AG04450 (cell line): ENCODE data around the gene GABBR2. TPM values are rescaled to one million over a fixed set of nuclear protein-coding genes. Genes with fewer than 3 reads are reported as not detected.

Experiments used
- CTCF ChIA-PET: fragments of 300-600, 350-600 bp; formaldehyde crosslinking; extraction: SDS; loops from one replicate; lab custom pipeline; 2022; ENCODE audit warnings: antibody characterized with exemption, inconsistent platforms; lab: Charles Lee
- POLR2A ChIA-PET: fragments of 350-600 bp; formaldehyde crosslinking; extraction: SDS; loops from one replicate; lab custom pipeline; 2021; ENCODE audit warnings: antibody characterized with exemption, inconsistent platforms; lab: Yijun Ruan, JAX
- DNase-seq: peaks from one replicate; pipeline ENCODE4 v3.0.0-alpha.2; 2011; ENCODE audit warnings: low read depth, low spot score
- H3K27ac ChIP-seq: one replicate; pipeline ENCODE4 v1.5.1; 2012; ENCODE audit warnings: low read depth, low read length, control low read depth
- H3K27me3 ChIP-seq: one replicate; pipeline ENCODE4 v1.6.0; 2012; ENCODE audit warnings: low read length; ENCODE audit not compliant: control insufficient read depth, insufficient read depth
- H3K4me3 ChIP-seq: 2 replicates; pipeline ENCODE4 v1.5.1; 2011; ENCODE audit warnings: mild to moderate bottlenecking, low read depth, low read length, control low read depth
- H3K9me3 ChIP-seq: 2 replicates; pipeline ENCODE4 v1.5.1; 2012; ENCODE audit warnings: low read length; ENCODE audit not compliant: control insufficient read depth, insufficient read depth
- polyA plus RNA-seq: library from polyadenylated mRNA; depleted of rRNA; stranded (reverse); fragments of >200 nt; gene quantifications from 2 replicates; pipeline ENCODE4 v1.2.3, GENCODE V29; 2011
- TF ChIP-seq, protein P1 (sequence below): IDR thresholded peaks from 2 replicates; pipeline ENCODE4 v1.5.1; 2011; ENCODE audit warnings: low read depth, low read length, control low read depth, inconsistent platforms

The GABBR2 gene
- polyA plus RNA-seq, 1 experiment = 2.4 TPM

- POLR2A ChIA-PET = no interaction called here
- TF ChIP-seq, protein P1, sequence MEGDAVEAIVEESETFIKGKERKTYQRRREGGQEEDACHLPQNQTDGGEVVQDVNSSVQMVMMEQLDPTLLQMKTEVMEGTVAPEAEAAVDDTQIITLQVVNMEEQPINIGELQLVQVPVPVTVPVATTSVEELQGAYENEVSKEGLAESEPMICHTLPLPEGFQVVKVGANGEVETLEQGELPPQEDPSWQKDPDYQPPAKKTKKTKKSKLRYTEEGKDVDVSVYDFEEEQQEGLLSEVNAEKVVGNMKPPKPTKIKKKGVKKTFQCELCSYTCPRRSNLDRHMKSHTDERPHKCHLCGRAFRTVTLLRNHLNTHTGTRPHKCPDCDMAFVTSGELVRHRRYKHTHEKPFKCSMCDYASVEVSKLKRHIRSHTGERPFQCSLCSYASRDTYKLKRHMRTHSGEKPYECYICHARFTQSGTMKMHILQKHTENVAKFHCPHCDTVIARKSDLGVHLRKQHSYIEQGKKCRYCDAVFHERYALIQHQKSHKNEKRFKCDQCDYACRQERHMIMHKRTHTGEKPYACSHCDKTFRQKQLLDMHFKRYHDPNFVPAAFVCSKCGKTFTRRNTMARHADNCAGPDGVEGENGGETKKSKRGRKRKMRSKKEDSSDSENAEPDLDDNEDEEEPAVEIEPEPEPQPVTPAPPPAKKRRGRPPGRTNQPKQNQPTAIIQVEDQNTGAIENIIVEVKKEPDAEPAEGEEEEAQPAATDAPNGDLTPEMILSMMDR = no peak
- H3K9me3 ChIP-seq = no peaks in the 10 kb centered on the region; the same call in 1 of the 2 replicates
- no peak overlapping the region for H3K4me3 ChIP-seq
- CTCF ChIA-PET = interaction anchor here (0.5 to 1.0 kb wide), 2 partner anchors 291 to 326 kb away, joined by 3 to 5 read pairs; no protein-coding TSS in a partner anchor
- DNase-seq = no peak
- peaks cover 5% of the 10 kb centered on the region for H3K27me3 ChIP-seq
- H3K27ac ChIP-seq = no peak overlapping the region
Measured at GRCh38 chr9:98449871-98450270, 258.9 kb downstream of the GABBR2 start.

- Histone ChIP-seq H3K27ac (no peak overlapping the region), H3K9me3 (no peaks in the 10 kb centered on the region), H3K4me3 (no peak overlapping the region), H3K27me3 (peaks cover 4% of the 10 kb centered on the region)
- TF ChIP-seq, protein P1 = no peak
- no peak for DNase-seq
- CTCF ChIA-PET = interaction anchor here (1.6 kb wide), 1 partner anchor 329 kb away, joined by 3 read pairs; no protein-coding TSS in a partner anchor
- POLR2A ChIA-PET = no interaction called here
Measured at GRCh38 chr9:98445576-98445975, 263.2 kb downstream of the GABBR2 start.

GRCh38 chr9:98444601-98445000, 264.1 kb downstream of the GABBR2 start:
- POLR2A ChIA-PET = no interaction called here
- Histone ChIP-seq H3K9me3 (no peaks in the 10 kb centered on the region), H3K27ac (no peak overlapping the region), H3K27me3 (peaks cover 11% of the 10 kb centered on the region), H3K4me3 (no peak overlapping the region)
- TF ChIP-seq, protein P1 = no peak
- no peak for DNase-seq
- CTCF ChIA-PET = interaction anchor here (1.6 kb wide), 1 partner anchor 330 kb away, joined by 3 read pairs; no protein-coding TSS in a partner anchor

DNA sequence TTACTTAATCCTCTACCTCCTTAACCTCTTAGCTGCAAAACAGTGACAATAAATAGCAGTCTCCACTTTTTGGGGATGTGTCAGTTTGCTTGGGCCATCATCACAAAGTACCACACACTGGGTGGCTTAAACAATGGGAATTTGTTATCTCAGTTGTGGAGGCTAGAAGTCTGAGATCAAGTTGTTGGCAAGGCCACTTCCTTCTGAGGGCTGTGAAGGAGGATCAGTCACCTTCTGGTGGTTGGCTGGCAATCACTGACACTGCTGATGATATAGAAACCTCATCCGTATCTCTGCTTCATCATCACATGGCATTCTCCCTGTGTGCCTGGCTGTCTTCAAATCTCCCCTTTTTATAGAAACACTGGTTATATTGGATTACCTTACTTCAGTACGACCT, 266.2 kb downstream of the GABBR2 start:
- ChIA-PET CTCF (interaction anchor here (2.5 kb wide), 1 partner anchor 333 kb away, joined by 11 read pairs; no protein-coding TSS in a partner anchor), POLR2A (interaction anchor here (0.6 kb wide), 1 partner anchor 78 kb away, joined by 3 read pairs; no protein-coding TSS in a partner anchor)
- no peak for DNase-seq
- Histone ChIP-seq H3K27ac (no peak overlapping the region), H3K27me3 (peaks cover 11% of the 10 kb centered on the region), H3K4me3 (no peak overlapping the region), H3K9me3 (no peaks in the 10 kb centered on the region)
- TF ChIP-seq, protein P1 = no peak

GRCh38 chr9:98442114-98442513, 266.6 kb downstream of the GABBR2 start:
- Histone ChIP-seq H3K27me3 (peaks cover 11% of the 10 kb centered on the region), H3K9me3 (no peaks in the 10 kb centered on the region), H3K4me3 (no peak overlapping the region), H3K27ac (no peak overlapping the region)
- ChIA-PET POLR2A (interaction anchor here (0.6 kb wide), 1 partner anchor 78 kb away, joined by 3 read pairs; no protein-coding TSS in a partner anchor), CTCF (interaction anchor here (2.5 kb wide), 1 partner anchor 334 kb away, joined by 11 read pairs; no protein-coding TSS in a partner anchor)
- TF ChIP-seq, protein P1 = no peak
- DNase-seq = no peak
